GM23338 (cell line): ENCODE results near the gene ZNF318. TPM values are rescaled to one million over a fixed set of nuclear protein-coding genes. Genes with fewer than 3 reads are reported as not detected.

Experiments
- ATAC-seq: fragments of 200-7000 bp; cut with Tn5 transposase; 3 replicates; pipeline ENCODE4 v1.9.1; 2020
- DNase-seq: peaks from one replicate; pipeline ENCODE4 v3.0.0-alpha.2; 2015; ENCODE audit warnings: low spot score
- H2AFZ ChIP-seq: fragments of 200-600 bp; sonication (generic); 2 replicates; pipeline ENCODE4 v1.8.0; 2016; ENCODE audit warnings: antibody characterized with exemption, mild to moderate bottlenecking, moderate library complexity
- H3F3A ChIP-seq: fragments of 200-600 bp; sonication (generic); replicated peaks from 2 replicates; pipeline ENCODE4 v1.8.0; 2017; ENCODE audit warnings: antibody characterized with exemption, mixed run types, low read depth
- H3K27ac ChIP-seq: fragments of 200-600 bp; sonication (generic); 2 replicates; pipeline ENCODE4 v1.6.1; 2016; ENCODE audit warnings: low read depth
- H3K27me3 ChIP-seq: fragments of 200-600 bp; sonication (generic); 2 replicates; pipeline ENCODE4 v1.8.0; 2016; ENCODE audit warnings: mild to moderate bottlenecking, mixed run types, moderate library complexity; ENCODE audit not compliant: insufficient read depth
- H3K36me3 ChIP-seq: fragments of 200-600 bp; sonication (generic); 2 replicates; pipeline ENCODE4 v1.8.0; 2016; ENCODE audit warnings: mild to moderate bottlenecking; ENCODE audit not compliant: insufficient read depth
- H3K4me1 ChIP-seq: fragments of 200-600 bp; sonication (generic); 2 replicates; pipeline ENCODE4 v1.8.0; 2016; ENCODE audit warnings: mild to moderate bottlenecking, moderate library complexity; ENCODE audit not compliant: insufficient read depth
- H3K4me2 ChIP-seq: fragments of 200-600 bp; sonication (generic); 2 replicates; pipeline ENCODE4 v1.7.1; 2017; ENCODE audit warnings: mixed run types
- H3K4me3 ChIP-seq: fragments of 200-600 bp; sonication (generic); 2 replicates; pipeline ENCODE4 v1.6.1; 2016; ENCODE audit warnings: mixed run types
- H3K79me2 ChIP-seq: fragments of 200-600 bp; sonication (generic); replicated peaks from 2 replicates; pipeline ENCODE4 v1.8.0; 2017; ENCODE audit warnings: mild to moderate bottlenecking; ENCODE audit not compliant: insufficient read depth
- H3K9me2 ChIP-seq: fragments of 200-600 bp; sonication (generic); 2 replicates; pipeline ENCODE4 v1.8.0; 2017; ENCODE audit not compliant: insufficient read depth
- H4K20me1 ChIP-seq: fragments of 200-600 bp; sonication (generic); replicated peaks from 2 replicates; pipeline ENCODE4 v1.8.0; 2017; ENCODE audit warnings: mild to moderate bottlenecking; ENCODE audit not compliant: insufficient read depth
- H3K27ac Mint-ChIP-seq: 2 replicates; pipeline ENCODE4 v1.8.0; 2020; ENCODE audit warnings: inconsistent platforms, mild to moderate bottlenecking, moderate library complexity, mixed read lengths
- H3K27me3 Mint-ChIP-seq: 3 replicates; pipeline ENCODE4 v1.8.0; 2022; ENCODE audit warnings: low read depth, mild to moderate bottlenecking, moderate library complexity, mixed read lengths, inconsistent platforms; ENCODE audit not compliant: insufficient read depth, poor library complexity
- H3K36me3 Mint-ChIP-seq: 3 replicates; pipeline ENCODE4 v1.8.0; 2021; ENCODE audit warnings: low read depth, mild to moderate bottlenecking, inconsistent platforms, moderate library complexity, mixed read lengths
- H3K4me1 Mint-ChIP-seq: 3 replicates; pipeline ENCODE4 v1.8.0; 2020; ENCODE audit warnings: mild to moderate bottlenecking, inconsistent platforms, mixed read lengths
- H3K4me3 Mint-ChIP-seq: 3 replicates; pipeline ENCODE4 v1.8.0; 2021; ENCODE audit warnings: moderate library complexity, mild to moderate bottlenecking, inconsistent platforms, mixed read lengths
- H3K9me3 Mint-ChIP-seq: 3 replicates; pipeline ENCODE4 v1.8.0; 2020; ENCODE audit warnings: moderate library complexity, mild to moderate bottlenecking, inconsistent platforms, mixed read lengths
- CREB1 ChIP-seq: fragments of 250-450 bp; sonication (Bioruptor Pico); IDR thresholded peaks from 2 replicates; pipeline ENCODE4 v1.5.0; 2020; ENCODE audit warnings: low read depth, mild to moderate bottlenecking, moderate library complexity
- EZH2 ChIP-seq: fragments of 200-600 bp; sonication (generic); IDR thresholded peaks from one replicate; pipeline ENCODE4 v1.8.0; 2017; ENCODE audit warnings: antibody characterized with exemption, mild to moderate bottlenecking, low read depth; ENCODE audit not compliant: unreplicated experiment
- EZH2phosphoT487 ChIP-seq: fragments of 200-600 bp; sonication (generic); IDR thresholded peaks from one replicate; pipeline ENCODE4 v1.8.1; 2018; ENCODE audit warnings: antibody characterized with exemption; ENCODE audit not compliant: unreplicated experiment
- JUNB ChIP-seq: IDR thresholded peaks from one replicate; pipeline ENCODE4 v1.6.1; 2016; ENCODE audit warnings: antibody characterized with exemption; ENCODE audit not compliant: unreplicated experiment
- NANOG ChIP-seq: IDR thresholded peaks from 2 replicates; pipeline ENCODE4 v1.6.1; 2016; ENCODE audit warnings: antibody characterized with exemption, borderline replicate concordance
- POLR2AphosphoS5 ChIP-seq: IDR thresholded peaks from 2 replicates; pipeline ENCODE4 v1.6.1; 2016; ENCODE audit warnings: antibody characterized with exemption, low read depth
- REST ChIP-seq: IDR thresholded peaks from one replicate; pipeline ENCODE4 v1.6.1; 2018; ENCODE audit warnings: antibody characterized with exemption; ENCODE audit not compliant: unreplicated experiment
- STAT1 ChIP-seq: IDR thresholded peaks from one replicate; pipeline ENCODE4 v1.6.1; 2016; ENCODE audit warnings: antibody characterized with exemption; ENCODE audit not compliant: unreplicated experiment
- ZNF114 ChIP-seq: fragments of 250-450 bp; sonication (Bioruptor Pico); IDR thresholded peaks from 2 replicates; pipeline ENCODE4 v1.5.0; 2020; ENCODE audit warnings: mild to moderate bottlenecking, moderate library complexity
- ZNF331 ChIP-seq: fragments of 250-450 bp; sonication (Bioruptor Pico); IDR thresholded peaks from 2 replicates; pipeline ENCODE4 v1.5.0; 2020; ENCODE audit warnings: low read depth, mild to moderate bottlenecking, moderate library complexity
- polyA plus RNA-seq: library from polyadenylated mRNA; unstranded; fragments of >200 nt; fragmentation: Nextera tagmentation; extraction: Ambion mirVana; gene quantifications from 2 replicates; pipeline ENCODE4 v1.2.1, GENCODE V29; 2016
- total RNA-seq: library from RNA; depleted of rRNA; stranded (reverse); fragments of >200 nt; shearing (Covaris generic); gene quantifications from 2 replicates; pipeline ENCODE4 v1.2.3, GENCODE V29; 2014
- TF ChIP-seq, protein P1 (sequence below): fragments of 250-450 bp; sonication (Bioruptor Pico); IDR thresholded peaks from 2 replicates; pipeline ENCODE4 v1.5.0; 2020; ENCODE audit warnings: mild to moderate bottlenecking, moderate library complexity
- TF ChIP-seq, protein P2 (sequence below), 2 experiments: fragments of 200-600 bp in 1 of 2; sonication (generic) in 1 of 2; conservative IDR thresholded peaks; 2 replicates each; pipeline versions ENCODE4 v1.5.1 to v1.6.1; 2016 to 2017; ENCODE audit warnings: antibody characterized with exemption in 2 of 2, low read depth in 2 of 2, mild to moderate bottlenecking in 2 of 2, moderate library complexity in 1 of 2
- TF ChIP-seq, protein P3 (sequence below): IDR thresholded peaks from 2 replicates; pipeline ENCODE4 v1.6.1; 2016; ENCODE audit warnings: antibody characterized with exemption

The ZNF318 gene
- total and polyA plus RNA-seq, 2 experiments from 2014 or later = 8.7 to 19.5 TPM

DNA sequence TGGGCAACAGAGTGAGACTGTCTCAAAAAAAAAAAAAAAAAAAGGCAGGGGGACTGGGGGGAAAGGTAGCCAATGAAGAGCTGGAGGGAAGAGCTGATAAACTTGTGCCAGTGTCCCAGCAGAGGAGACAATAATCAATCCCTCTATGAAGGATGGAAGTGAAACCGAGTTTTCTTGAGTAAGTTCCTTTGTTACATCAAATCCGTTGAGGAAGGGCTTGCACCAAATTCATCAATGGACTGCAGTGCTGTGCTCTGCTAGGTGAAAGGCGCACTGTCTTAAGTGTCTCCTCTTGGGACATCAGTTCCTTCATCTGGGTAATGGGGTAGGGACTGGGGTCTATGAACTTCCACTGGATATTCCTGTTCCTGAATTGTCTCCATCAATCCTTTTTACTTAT lies 57.8 kb downstream of the ZNF318 start (continued):
- TF ChIP-seq JUNB (no peak), ZNF331 (no peak), EZH2 (no peak)

DNA sequence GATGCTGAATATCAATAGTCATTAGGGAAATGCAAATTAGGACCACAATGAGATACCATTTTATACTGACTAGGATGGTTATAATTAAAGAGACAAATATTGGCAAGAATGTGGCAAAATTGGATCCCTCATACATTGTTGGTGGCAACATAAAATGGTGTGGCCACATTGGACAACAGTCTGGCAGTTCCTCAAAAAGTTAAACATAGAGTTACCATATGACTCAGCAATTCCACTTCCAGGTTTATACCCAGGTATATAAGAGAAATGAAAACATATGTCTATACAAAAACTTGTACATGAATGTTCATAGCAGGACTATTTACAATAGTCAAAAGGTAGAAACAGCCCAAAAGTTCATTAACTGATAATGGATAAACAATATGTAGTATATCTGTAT lies 58.8 kb downstream of the ZNF318 start:
- Mint-ChIP-seq H3K27ac (no peak overlapping the region), H3K36me3 (peaks cover 5% of the 10 kb centered on the region; the same call in 1 of the 3 replicates), H3K27me3 (peaks cover 4% of the 10 kb centered on the region), H3K4me3 (no peak overlapping the region), H3K9me3 (no peaks in the 10 kb centered on the region), H3K4me1 (peaks cover 16% of the 10 kb centered on the region)
- H3K4me1 ChIP-seq = peaks cover 16% of the 10 kb centered on the region; the same call in 1 of the 2 replicates
- H3K36me3 ChIP-seq = no peaks in the 10 kb centered on the region
- H3K4me2 ChIP-seq = no peak overlapping the region
- no peak for ATAC-seq
- H3K9me2 ChIP-seq = no peaks in the 10 kb centered on the region
- TF ChIP-seq POLR2AphosphoS5 (no peak), EZH2phosphoT487 (no peak), ZNF114 (CRISPR knock-in tag) (no peak), JUNB (no peak), REST (no peak), STAT1 (no peak), ZNF331 (no peak), EZH2 (no peak), NANOG (no peak), CREB1 (no peak)
- TF ChIP-seq, protein P1, sequence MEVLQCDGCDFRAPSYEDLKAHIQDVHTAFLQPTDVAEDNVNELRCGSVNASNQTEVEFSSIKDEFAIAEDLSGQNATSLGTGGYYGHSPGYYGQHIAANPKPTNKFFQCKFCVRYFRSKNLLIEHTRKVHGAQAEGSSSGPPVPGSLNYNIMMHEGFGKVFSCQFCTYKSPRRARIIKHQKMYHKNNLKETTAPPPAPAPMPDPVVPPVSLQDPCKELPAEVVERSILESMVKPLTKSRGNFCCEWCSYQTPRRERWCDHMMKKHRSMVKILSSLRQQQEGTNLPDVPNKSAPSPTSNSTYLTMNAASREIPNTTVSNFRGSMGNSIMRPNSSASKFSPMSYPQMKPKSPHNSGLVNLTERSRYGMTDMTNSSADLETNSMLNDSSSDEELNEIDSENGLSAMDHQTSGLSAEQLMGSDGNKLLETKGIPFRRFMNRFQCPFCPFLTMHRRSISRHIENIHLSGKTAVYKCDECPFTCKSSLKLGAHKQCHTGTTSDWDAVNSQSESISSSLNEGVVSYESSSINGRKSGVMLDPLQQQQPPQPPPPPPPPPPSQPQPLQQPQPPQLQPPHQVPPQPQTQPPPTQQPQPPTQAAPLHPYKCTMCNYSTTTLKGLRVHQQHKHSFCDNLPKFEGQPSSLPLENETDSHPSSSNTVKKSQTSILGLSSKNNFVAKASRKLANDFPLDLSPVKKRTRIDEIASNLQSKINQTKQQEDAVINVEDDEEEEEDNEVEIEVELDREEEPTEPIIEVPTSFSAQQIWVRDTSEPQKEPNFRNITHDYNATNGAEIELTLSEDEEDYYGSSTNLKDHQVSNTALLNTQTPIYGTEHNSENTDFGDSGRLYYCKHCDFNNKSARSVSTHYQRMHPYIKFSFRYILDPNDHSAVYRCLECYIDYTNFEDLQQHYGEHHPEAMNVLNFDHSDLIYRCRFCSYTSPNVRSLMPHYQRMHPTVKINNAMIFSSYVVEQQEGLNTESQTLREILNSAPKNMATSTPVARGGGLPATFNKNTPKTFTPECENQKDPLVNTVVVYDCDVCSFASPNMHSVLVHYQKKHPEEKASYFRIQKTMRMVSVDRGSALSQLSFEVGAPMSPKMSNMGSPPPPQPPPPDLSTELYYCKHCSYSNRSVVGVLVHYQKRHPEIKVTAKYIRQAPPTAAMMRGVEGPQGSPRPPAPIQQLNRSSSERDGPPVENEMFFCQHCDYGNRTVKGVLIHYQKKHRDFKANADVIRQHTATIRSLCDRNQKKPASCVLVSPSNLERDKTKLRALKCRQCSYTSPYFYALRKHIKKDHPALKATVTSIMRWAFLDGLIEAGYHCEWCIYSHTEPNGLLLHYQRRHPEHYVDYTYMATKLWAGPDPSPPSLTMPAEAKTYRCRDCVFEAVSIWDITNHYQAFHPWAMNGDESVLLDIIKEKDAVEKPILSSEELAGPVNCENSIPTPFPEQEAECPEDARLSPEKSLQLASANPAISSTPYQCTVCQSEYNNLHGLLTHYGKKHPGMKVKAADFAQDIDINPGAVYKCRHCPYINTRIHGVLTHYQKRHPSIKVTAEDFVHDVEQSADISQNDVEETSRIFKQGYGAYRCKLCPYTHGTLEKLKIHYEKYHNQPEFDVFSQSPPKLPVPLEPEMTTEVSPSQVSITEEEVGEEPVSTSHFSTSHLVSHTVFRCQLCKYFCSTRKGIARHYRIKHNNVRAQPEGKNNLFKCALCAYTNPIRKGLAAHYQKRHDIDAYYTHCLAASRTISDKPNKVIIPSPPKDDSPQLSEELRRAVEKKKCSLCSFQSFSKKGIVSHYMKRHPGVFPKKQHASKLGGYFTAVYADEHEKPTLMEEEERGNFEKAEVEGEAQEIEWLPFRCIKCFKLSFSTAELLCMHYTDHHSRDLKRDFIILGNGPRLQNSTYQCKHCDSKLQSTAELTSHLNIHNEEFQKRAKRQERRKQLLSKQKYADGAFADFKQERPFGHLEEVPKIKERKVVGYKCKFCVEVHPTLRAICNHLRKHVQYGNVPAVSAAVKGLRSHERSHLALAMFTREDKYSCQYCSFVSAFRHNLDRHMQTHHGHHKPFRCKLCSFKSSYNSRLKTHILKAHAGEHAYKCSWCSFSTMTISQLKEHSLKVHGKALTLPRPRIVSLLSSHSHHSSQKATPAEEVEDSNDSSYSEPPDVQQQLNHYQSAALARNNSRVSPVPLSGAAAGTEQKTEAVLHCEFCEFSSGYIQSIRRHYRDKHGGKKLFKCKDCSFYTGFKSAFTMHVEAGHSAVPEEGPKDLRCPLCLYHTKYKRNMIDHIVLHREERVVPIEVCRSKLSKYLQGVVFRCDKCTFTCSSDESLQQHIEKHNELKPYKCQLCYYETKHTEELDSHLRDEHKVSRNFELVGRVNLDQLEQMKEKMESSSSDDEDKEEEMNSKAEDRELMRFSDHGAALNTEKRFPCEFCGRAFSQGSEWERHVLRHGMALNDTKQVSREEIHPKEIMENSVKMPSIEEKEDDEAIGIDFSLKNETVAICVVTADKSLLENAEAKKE = no peak
- TF ChIP-seq, protein P2, sequence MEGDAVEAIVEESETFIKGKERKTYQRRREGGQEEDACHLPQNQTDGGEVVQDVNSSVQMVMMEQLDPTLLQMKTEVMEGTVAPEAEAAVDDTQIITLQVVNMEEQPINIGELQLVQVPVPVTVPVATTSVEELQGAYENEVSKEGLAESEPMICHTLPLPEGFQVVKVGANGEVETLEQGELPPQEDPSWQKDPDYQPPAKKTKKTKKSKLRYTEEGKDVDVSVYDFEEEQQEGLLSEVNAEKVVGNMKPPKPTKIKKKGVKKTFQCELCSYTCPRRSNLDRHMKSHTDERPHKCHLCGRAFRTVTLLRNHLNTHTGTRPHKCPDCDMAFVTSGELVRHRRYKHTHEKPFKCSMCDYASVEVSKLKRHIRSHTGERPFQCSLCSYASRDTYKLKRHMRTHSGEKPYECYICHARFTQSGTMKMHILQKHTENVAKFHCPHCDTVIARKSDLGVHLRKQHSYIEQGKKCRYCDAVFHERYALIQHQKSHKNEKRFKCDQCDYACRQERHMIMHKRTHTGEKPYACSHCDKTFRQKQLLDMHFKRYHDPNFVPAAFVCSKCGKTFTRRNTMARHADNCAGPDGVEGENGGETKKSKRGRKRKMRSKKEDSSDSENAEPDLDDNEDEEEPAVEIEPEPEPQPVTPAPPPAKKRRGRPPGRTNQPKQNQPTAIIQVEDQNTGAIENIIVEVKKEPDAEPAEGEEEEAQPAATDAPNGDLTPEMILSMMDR (conservative IDR thresholded peaks at IDR 0.05; ENCODE audit: low read depth in 2 of 2) = no peak
- TF ChIP-seq, protein P3, sequence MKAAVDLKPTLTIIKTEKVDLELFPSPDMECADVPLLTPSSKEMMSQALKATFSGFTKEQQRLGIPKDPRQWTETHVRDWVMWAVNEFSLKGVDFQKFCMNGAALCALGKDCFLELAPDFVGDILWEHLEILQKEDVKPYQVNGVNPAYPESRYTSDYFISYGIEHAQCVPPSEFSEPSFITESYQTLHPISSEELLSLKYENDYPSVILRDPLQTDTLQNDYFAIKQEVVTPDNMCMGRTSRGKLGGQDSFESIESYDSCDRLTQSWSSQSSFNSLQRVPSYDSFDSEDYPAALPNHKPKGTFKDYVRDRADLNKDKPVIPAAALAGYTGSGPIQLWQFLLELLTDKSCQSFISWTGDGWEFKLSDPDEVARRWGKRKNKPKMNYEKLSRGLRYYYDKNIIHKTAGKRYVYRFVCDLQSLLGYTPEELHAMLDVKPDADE = no peak
- H2AFZ ChIP-seq = no peak overlapping the region
- DNase-seq = no peak
- no peaks in the 10 kb centered on the region for H3K79me2 ChIP-seq
- H3F3A ChIP-seq = no peaks in the 10 kb centered on the region
- H4K20me1 ChIP-seq = no peaks in the 10 kb centered on the region
- no peak overlapping the region for H3K27ac ChIP-seq
- H3K27me3 ChIP-seq = no peaks in the 10 kb centered on the region
- no peak overlapping the region for H3K4me3 ChIP-seq
